MM.1S (cell line): ENCODE measurements around the gene MAGI2.

Experiments used
- DNase-seq: peaks from one replicate; pipeline ENCODE4 v3.0.0-alpha.2; 2015
- H2AFZ ChIP-seq: fragments of 300-600 bp; sonication (generic); 2 replicates; pipeline ENCODE4 v1.6.0; 2016; ENCODE audit warnings: antibody characterized with exemption, low read length
- H3F3A ChIP-seq: fragments of 300-600 bp; sonication (generic); 2 replicates; pipeline ENCODE4 v1.6.1; 2016; ENCODE audit warnings: mild to moderate bottlenecking, antibody characterized with exemption, low read length, moderate library complexity, mixed read lengths; ENCODE audit not compliant: insufficient read depth
- H3K27ac ChIP-seq: fragments of 300-600 bp; sonication (generic); 2 replicates; pipeline ENCODE4 v1.5.1; 2016; ENCODE audit warnings: mild to moderate bottlenecking, low read length
- H3K27me3 ChIP-seq: fragments of 300-600 bp; sonication (generic); replicated peaks from 2 replicates; pipeline ENCODE4 v1.6.0; 2016; ENCODE audit warnings: low read length; ENCODE audit not compliant: insufficient read depth
- H3K36me3 ChIP-seq: fragments of 300-600 bp; sonication (generic); replicated peaks from 2 replicates; pipeline ENCODE4 v1.6.1; 2016; ENCODE audit warnings: mild to moderate bottlenecking, low read length, mixed read lengths; ENCODE audit not compliant: insufficient read depth
- H3K4me1 ChIP-seq: fragments of 300-600 bp; sonication (generic); 2 replicates; pipeline ENCODE4 v1.6.1; 2016; ENCODE audit warnings: low read length, mixed read lengths
- H3K4me2 ChIP-seq: fragments of 300-600 bp; sonication (generic); 2 replicates; pipeline ENCODE4 v1.6.0; 2016; ENCODE audit warnings: low read depth, low read length
- H3K4me3 ChIP-seq: fragments of 300-600 bp; sonication (generic); 2 replicates; pipeline ENCODE4 v1.5.1; 2016; ENCODE audit warnings: low read length, mixed read lengths
- H3K79me2 ChIP-seq: fragments of 300-600 bp; sonication (generic); 2 replicates; pipeline ENCODE4 v1.6.1; 2016; ENCODE audit warnings: mixed run types, low read length, mixed read lengths
- H3K9ac ChIP-seq: fragments of 300-600 bp; sonication (generic); 2 replicates; pipeline ENCODE4 v1.6.1; 2016; ENCODE audit warnings: low read length, mixed read lengths
- H3K9me2 ChIP-seq: fragments of 300-600 bp; sonication (generic); replicated peaks from 2 replicates; pipeline ENCODE4 v1.6.1; 2016; ENCODE audit warnings: mild to moderate bottlenecking, low read length, mixed read lengths; ENCODE audit not compliant: insufficient read depth
- H3K9me3 ChIP-seq: fragments of 300-600 bp; sonication (generic); replicated peaks from 2 replicates; pipeline ENCODE4 v1.6.1; 2016; ENCODE audit warnings: mild to moderate bottlenecking, low read length, mixed read lengths; ENCODE audit not compliant: insufficient read depth
- H4K20me1 ChIP-seq: fragments of 300-600 bp; sonication (generic); 2 replicates; pipeline ENCODE4 v1.6.1; 2016; ENCODE audit warnings: mild to moderate bottlenecking, low read length, moderate library complexity, mixed read lengths; ENCODE audit not compliant: insufficient read depth
- CTCF ChIP-seq: fragments of 300-600 bp; sonication (generic); IDR thresholded peaks from 2 replicates; pipeline ENCODE4 v1.5.1; 2016; ENCODE audit warnings: antibody characterized with exemption, low read length, mixed read lengths
- EZH2 ChIP-seq: fragments of 300-600 bp; sonication (generic); optimal IDR thresholded peaks from 2 replicates; pipeline ENCODE3; 2017; ENCODE audit warnings: low read depth, mild to moderate bottlenecking, antibody characterized with exemption, low read length, mixed read lengths
- EZH2phosphoT487 ChIP-seq: fragments of 300-600 bp; sonication (generic); IDR thresholded peaks from 2 replicates; pipeline ENCODE4 v1.6.1; 2018; ENCODE audit warnings: antibody characterized with exemption, low read length

Gene MAGI2

DNA sequence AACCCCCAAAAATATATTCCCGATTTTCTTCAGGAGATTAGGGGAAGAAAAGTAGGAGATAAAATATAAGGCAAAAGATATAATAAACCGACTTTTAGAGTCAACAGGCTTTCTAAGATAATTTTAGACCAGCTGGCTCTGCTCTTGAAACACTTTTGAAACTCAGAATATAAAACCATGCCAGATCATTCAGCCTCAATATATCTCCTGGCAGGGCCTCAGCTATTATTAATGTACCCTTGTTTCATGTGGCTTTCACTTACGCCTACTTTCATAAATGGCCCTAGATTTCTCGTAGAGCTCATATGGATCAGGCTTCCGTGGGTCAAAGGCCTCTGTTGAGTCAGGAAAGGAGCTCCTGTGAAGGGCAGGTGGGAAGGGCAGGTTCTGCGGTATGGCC is 1258.9 kb downstream of the MAGI2 start:
- Histone ChIP-seq H2AFZ (no peak overlapping the region), H4K20me1 (no peaks in the 10 kb centered on the region), H3K9ac (no peak overlapping the region), H3K4me3 (no peak overlapping the region), H3K4me2 (no peak overlapping the region), H3K27ac (no peak overlapping the region), H3K27me3 (no peaks in the 10 kb centered on the region), H3K9me3 (no peaks in the 10 kb centered on the region), H3K36me3 (no peaks in the 10 kb centered on the region), H3K4me1 (no peaks in the 10 kb centered on the region), H3F3A (no peaks in the 10 kb centered on the region), H3K79me2 (no peaks in the 10 kb centered on the region), H3K9me2 (no peaks in the 10 kb centered on the region)
- no peak for DNase-seq
- TF ChIP-seq EZH2 = no peak
- TF ChIP-seq CTCF = no peak
- TF ChIP-seq EZH2phosphoT487 = no peak

GRCh38 chr7:78191475-78192079 is 1261.9 kb downstream of the MAGI2 start:
- no peak overlapping the region for H2AFZ ChIP-seq
- H3K9me3 ChIP-seq = no peaks in the 10 kb centered on the region
- H3K4me3 ChIP-seq = no peak overlapping the region
- H4K20me1 ChIP-seq = no peaks in the 10 kb centered on the region
- TF ChIP-seq EZH2 = no peak
- TF ChIP-seq CTCF = no peak
- TF ChIP-seq EZH2phosphoT487 = no peak
- no peaks in the 10 kb centered on the region for H3K4me1 ChIP-seq
- H3K79me2 ChIP-seq = no peaks in the 10 kb centered on the region
- H3K36me3 ChIP-seq = no peaks in the 10 kb centered on the region
- H3K9ac ChIP-seq = no peak overlapping the region
- no peak for DNase-seq
- H3K27me3 ChIP-seq = no peaks in the 10 kb centered on the region
- H3K9me2 ChIP-seq = no peaks in the 10 kb centered on the region
- no peak overlapping the region for H3K27ac ChIP-seq
- H3K4me2 ChIP-seq = no peak overlapping the region
- no peaks in the 10 kb centered on the region for H3F3A ChIP-seq

GRCh38 chr7:78189762-78190161 is 1263.7 kb downstream of the MAGI2 start:
- Histone ChIP-seq H3K4me2 (no peak overlapping the region), H3K27me3 (no peaks in the 10 kb centered on the region), H3K79me2 (no peaks in the 10 kb centered on the region), H4K20me1 (no peaks in the 10 kb centered on the region), H2AFZ (no peak overlapping the region), H3F3A (no peaks in the 10 kb centered on the region), H3K36me3 (no peaks in the 10 kb centered on the region), H3K9me3 (no peaks in the 10 kb centered on the region), H3K4me3 (no peak overlapping the region), H3K27ac (no peak overlapping the region), H3K9ac (no peak overlapping the region), H3K9me2 (no peaks in the 10 kb centered on the region), H3K4me1 (no peaks in the 10 kb centered on the region)
- DNase-seq = no peak
- TF ChIP-seq EZH2 (no peak), CTCF (no peak)
